Esophagus muscularis mucosa (tissue), 4 donors: Measurements from ENCODE around the gene MYO15B.

Experiments used
- EP300 ChIP-seq: sonication (generic); formaldehyde crosslinking; IDR thresholded peaks from one replicate; pipeline ENCODE4 v1.6.1; 2017; ENCODE audit warnings: antibody characterized with exemption
- POLR2A ChIP-seq: fragments of 450-650 bp; IDR thresholded peaks from one replicate; pipeline ENCODE4 v1.6.1; 2017; ENCODE audit warnings: antibody characterized with exemption, moderate library complexity, mild to moderate bottlenecking, low read depth
- POLR2AphosphoS5 ChIP-seq, 2 donors: sonication (generic); formaldehyde crosslinking; IDR thresholded peaks; one replicate each; pipeline ENCODE4 v1.6.1; 2017; ENCODE audit warnings: antibody characterized with exemption in 2 of 2
- TF ChIP-seq, protein P1 (sequence below), 3 experiments: fragments of 200-600 bp in 2 of 3; fragments of 450-650 bp in 1 of 3; sonication (generic) in 2 of 3; IDR thresholded peaks; one replicate each; pipeline ENCODE4 v1.5.1; 2017 to 2019; ENCODE audit warnings: antibody characterized with exemption in 3 of 3, mild to moderate bottlenecking in 2 of 3, moderate library complexity in 1 of 3

DNA sequence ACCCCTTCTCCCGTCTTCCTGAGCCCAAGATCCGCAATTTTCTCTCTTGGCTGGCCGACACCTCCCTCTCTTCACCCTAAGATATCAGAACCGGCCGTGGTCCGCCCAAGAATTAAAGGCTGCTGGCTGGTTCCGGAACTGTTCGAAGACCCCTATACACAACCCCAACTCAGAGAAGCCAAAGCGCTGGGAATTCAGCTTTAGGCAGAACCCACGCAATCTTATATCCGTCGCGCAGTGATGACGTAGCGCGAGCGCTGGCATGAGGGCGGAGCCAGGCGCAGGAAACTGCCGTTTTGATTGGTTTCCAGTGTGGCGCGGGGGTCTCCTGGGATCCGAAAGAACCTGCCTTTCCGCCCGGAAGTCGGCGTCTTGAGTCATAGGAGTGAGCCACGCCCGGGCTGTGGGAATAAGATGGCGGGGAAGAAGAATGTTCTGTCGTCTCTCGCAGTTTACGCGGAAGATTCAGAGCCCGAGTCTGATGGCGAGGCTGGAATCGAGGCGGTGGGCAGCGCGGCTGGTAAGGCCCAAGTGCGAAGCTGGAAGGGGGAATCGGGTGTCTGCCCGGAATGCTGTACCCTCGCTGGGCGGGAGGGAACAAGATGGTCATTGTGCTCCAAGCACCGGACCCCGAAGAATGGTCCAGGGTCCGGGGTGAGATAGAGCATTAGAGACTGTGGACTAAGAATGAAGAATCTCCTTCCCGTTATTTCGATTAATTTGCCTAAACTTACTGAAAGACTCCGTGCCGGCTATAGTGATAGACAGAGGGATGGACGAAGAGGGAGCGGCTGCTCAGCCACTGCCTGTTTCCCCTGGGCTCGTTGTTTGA, 79.6 kb downstream of the MYO15B start, which contains the start of the genes RECQL5 and SAP30BP:
- TF ChIP-seq POLR2A (peak; percentile 47), POLR2AphosphoS5 (IDR thresholded peaks at IDR 0.05) (peak; percentile 94 to 96), EP300 (no peak)
- TF ChIP-seq, protein P1, sequence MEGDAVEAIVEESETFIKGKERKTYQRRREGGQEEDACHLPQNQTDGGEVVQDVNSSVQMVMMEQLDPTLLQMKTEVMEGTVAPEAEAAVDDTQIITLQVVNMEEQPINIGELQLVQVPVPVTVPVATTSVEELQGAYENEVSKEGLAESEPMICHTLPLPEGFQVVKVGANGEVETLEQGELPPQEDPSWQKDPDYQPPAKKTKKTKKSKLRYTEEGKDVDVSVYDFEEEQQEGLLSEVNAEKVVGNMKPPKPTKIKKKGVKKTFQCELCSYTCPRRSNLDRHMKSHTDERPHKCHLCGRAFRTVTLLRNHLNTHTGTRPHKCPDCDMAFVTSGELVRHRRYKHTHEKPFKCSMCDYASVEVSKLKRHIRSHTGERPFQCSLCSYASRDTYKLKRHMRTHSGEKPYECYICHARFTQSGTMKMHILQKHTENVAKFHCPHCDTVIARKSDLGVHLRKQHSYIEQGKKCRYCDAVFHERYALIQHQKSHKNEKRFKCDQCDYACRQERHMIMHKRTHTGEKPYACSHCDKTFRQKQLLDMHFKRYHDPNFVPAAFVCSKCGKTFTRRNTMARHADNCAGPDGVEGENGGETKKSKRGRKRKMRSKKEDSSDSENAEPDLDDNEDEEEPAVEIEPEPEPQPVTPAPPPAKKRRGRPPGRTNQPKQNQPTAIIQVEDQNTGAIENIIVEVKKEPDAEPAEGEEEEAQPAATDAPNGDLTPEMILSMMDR (IDR thresholded peaks at IDR 0.05): peak in 1 of 3 experiments; percentile 31
